Activated naive CD8-positive, alpha-beta T cell treated with anti-CD3 and anti-CD28 coated beads, Interleukin-2, amount 10 ng/mL, durations not matched to agents 7 days and 5 days (primary cell): Measurements from ENCODE around the gene LYRM9. TPM values are rescaled to one million over a fixed set of nuclear protein-coding genes. Genes with fewer than 3 reads are reported as not detected.
"Not testable (repeated sequence)": the region's sequence is repeated elsewhere in the genome, so short reads cannot be mapped to it uniquely, and the experiment has no call there.

Source experiments
- ATAC-seq: fragments of 150-1000 bp; cut with Tn5 transposase; one replicate; pipeline ENCODE4 v1.10.0; 2021; ENCODE audit warnings: low read depth, moderate library complexity
- POLR2A ChIA-PET: fragments of 350-600 bp; sonication (Branson Sonifier 250); formaldehyde crosslinking; loops from one replicate; lab custom pipeline; 2021; ENCODE audit warnings: antibody characterized with exemption; lab: Charles Lee
- DNase-seq: peaks from one replicate; pipeline ENCODE4 v3.0.0; 2021
- H3K27ac Mint-ChIP-seq: one replicate; pipeline ENCODE4 v1.8.0; 2022; ENCODE audit warnings: mild to moderate bottlenecking, mixed read lengths
- H3K27me3 Mint-ChIP-seq: one replicate; pipeline ENCODE4 v1.8.0; 2022; ENCODE audit warnings: mild to moderate bottlenecking, moderate library complexity, mixed read lengths
- H3K36me3 Mint-ChIP-seq: one replicate; pipeline ENCODE4 v1.8.0; 2021; ENCODE audit warnings: mild to moderate bottlenecking, mixed read lengths
- H3K4me1 Mint-ChIP-seq: one replicate; pipeline ENCODE4 v1.8.0; 2021; ENCODE audit warnings: mixed read lengths
- H3K4me3 Mint-ChIP-seq: one replicate; pipeline ENCODE4 v1.8.0; 2022; ENCODE audit warnings: mild to moderate bottlenecking, moderate library complexity, mixed read lengths
- H3K9me3 Mint-ChIP-seq: one replicate; pipeline ENCODE4 v1.8.0; 2021; ENCODE audit warnings: mixed read lengths
- total RNA-seq, 2 experiments: library from RNA; stranded (reverse); gene quantifications; one replicate each; pipeline ENCODE4 v1.2.3, GENCODE V29; 2021

Gene LYRM9
- total RNA-seq, 2 experiments from 2014 or later = 8.0 to 8.3 TPM

DNA sequence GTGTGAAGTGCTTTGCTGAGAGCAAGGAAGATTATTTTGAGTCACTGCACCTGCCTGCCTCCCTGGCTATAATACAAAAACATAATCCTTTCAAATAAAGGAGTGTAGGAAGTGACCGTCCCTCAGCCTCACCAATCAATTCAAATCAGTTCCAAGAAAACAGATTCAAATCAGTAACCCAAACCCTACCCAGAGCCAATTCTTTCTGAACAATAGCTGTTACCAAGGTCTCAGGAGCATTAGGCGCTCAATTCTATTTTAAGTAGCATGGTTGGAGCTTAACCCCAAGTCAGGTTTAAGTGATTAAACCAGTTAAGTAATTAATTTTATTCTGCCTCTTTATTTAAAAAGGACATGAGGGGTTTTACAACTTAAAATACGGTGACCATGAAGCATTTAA, 54.6 kb downstream of the LYRM9 start:
- H3K4me1 Mint-ChIP-seq, H3K9me3 Mint-ChIP-seq, ATAC-seq, POLR2A ChIA-PET, H3K36me3 Mint-ChIP-seq, H3K27me3 Mint-ChIP-seq, DNase-seq, H3K27ac Mint-ChIP-seq, H3K4me3 Mint-ChIP-seq: not testable (repeated sequence)

GRCh38 chr17:27837769-27838168, 55.4 kb downstream of the LYRM9 start:
- H3K9me3 Mint-ChIP-seq, H3K4me1 Mint-ChIP-seq, H3K36me3 Mint-ChIP-seq, ATAC-seq, H3K4me3 Mint-ChIP-seq, POLR2A ChIA-PET, DNase-seq, H3K27ac Mint-ChIP-seq, H3K27me3 Mint-ChIP-seq: not testable (repeated sequence)

GRCh38 chr17:27836651-27837050, 56.5 kb downstream of the LYRM9 start:
- ATAC-seq = no peak
- H3K9me3 Mint-ChIP-seq = peaks cover 5% of the 10 kb centered on the region
- POLR2A ChIA-PET = no interaction called here
- no peak overlapping the region for H3K4me3 Mint-ChIP-seq
- H3K4me1 Mint-ChIP-seq = no peaks in the 10 kb centered on the region
- DNase-seq = no peak
- peaks cover 4% of the 10 kb centered on the region for H3K36me3 Mint-ChIP-seq
- no peaks in the 10 kb centered on the region for H3K27me3 Mint-ChIP-seq
- H3K27ac Mint-ChIP-seq = no peak overlapping the region

- Mint-ChIP-seq H3K4me1 (no peaks in the 10 kb centered on the region), H3K36me3 (peaks cover 2% of the 10 kb centered on the region), H3K27ac (no peak overlapping the region), H3K4me3 (no peak overlapping the region), H3K9me3 (peaks cover 5% of the 10 kb centered on the region), H3K27me3 (no peaks in the 10 kb centered on the region)
- ATAC-seq = no peak
- no peak for DNase-seq
- POLR2A ChIA-PET = no interaction called here
Measured at GRCh38 chr17:27834571-27834970, 58.6 kb downstream of the LYRM9 start.

- no peak for ATAC-seq
- no peaks in the 10 kb centered on the region for H3K4me1 Mint-ChIP-seq
- peaks cover 7% of the 10 kb centered on the region for H3K27me3 Mint-ChIP-seq
- POLR2A ChIA-PET = no interaction called here
- DNase-seq = no peak
- H3K27ac Mint-ChIP-seq = no peak overlapping the region
- H3K4me3 Mint-ChIP-seq = no peak overlapping the region
- peaks cover 5% of the 10 kb centered on the region for H3K9me3 Mint-ChIP-seq
- peaks cover 4% of the 10 kb centered on the region for H3K36me3 Mint-ChIP-seq
Measured at GRCh38 chr17:27832831-27833230, 60.3 kb downstream of the LYRM9 start.

DNA sequence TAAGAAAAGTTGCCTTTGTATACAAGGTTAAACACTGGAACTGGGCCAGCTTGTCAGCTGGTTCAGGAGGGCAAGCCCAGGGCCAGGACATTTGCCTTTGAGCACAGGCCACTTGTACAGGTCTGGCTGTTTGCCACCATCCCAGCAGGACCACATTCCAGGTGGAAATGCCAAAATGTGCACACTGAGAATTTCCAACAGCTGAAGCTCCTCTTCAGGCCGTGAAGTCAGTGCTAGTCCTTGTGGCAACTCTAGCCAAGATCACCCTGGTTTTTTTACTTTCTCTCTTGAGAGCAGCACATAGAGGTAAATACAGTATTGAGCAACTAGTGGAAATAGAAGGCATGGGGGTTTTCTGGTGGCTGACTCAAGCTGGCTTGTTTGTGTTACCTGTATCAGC, 63.3 kb downstream of the LYRM9 start:
- POLR2A ChIA-PET, ATAC-seq, H3K4me1 Mint-ChIP-seq: not testable (repeated sequence)

GRCh38 chr17:27829143-27829711, 63.9 kb downstream of the LYRM9 start:
- POLR2A ChIA-PET, ATAC-seq, H3K27ac Mint-ChIP-seq, H3K4me3 Mint-ChIP-seq, H3K36me3 Mint-ChIP-seq, H3K9me3 Mint-ChIP-seq, H3K4me1 Mint-ChIP-seq, DNase-seq: not testable (repeated sequence)
- H3K27me3 Mint-ChIP-seq = peaks cover 12% of the 10 kb centered on the region

More for the DNA sequence above, 63.3 kb downstream of the LYRM9 start:
- not testable (repeated sequence) for H3K4me3 Mint-ChIP-seq, DNase-seq, H3K9me3 Mint-ChIP-seq, H3K36me3 Mint-ChIP-seq, H3K27ac Mint-ChIP-seq
- peaks cover 12% of the 10 kb centered on the region for H3K27me3 Mint-ChIP-seq

Other genes starting within 250 kb of the LYRM9 start
- under 1 TPM; 0.09 to 0.30 TPM for gene NOS2, start 92.8 kb downstream of the LYRM9 start, total RNA-seq
- gene NLK, start 149.3 kb upstream of the LYRM9 start, total RNA-seq = 10 to 100 TPM; 12.8 to 14.4 TPM